D721Med (cell line): ENCODE measurements around the gene CEACAM8.
"Not testable (repeated sequence)": the region's sequence is repeated elsewhere in the genome, so short reads cannot be mapped to it uniquely, and the experiment has no call there.

Experiments
- DNase-seq: peaks from one replicate; pipeline ENCODE4 v3.0.0; 2011; ENCODE audit warnings: low spot score; ENCODE audit not compliant: insufficient read length
- FAIRE-seq: peaks from 2 replicates; lab custom pipeline; 2011; peaks lifted over from hg19 to GRCh38; lab: Jason Lieb, UNC
- TF ChIP-seq, protein P1 (sequence below): IDR thresholded peaks from 2 replicates; pipeline ENCODE4 v1.5.1; 2012; ENCODE audit warnings: mild to moderate bottlenecking, control low read depth; ENCODE audit not compliant: insufficient read depth; ENCODE audit errors: missing control alignments

The CEACAM8 gene

DNA sequence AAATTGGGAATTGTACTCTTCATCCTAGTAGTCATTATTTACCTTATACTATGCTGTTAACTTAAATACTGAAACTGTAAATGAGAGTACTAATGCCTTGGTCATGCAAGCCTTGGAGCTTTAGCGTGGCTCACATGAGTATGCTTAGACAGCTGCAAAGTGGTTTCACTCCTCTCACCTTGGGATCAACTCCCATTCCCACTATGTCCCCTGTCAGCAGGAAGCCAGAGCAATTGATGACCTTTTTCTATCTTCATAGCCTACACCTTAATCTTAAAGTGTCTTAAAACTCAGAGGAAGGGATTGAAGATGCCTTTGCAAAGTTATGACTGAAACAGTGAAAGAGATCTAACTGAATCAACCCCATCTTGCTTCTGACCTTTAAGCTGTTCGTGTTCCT is 33.2 kb upstream of the CEACAM8 start:
- DNase-seq (no peak), FAIRE-seq (no peak)
- TF ChIP-seq, protein P1, sequence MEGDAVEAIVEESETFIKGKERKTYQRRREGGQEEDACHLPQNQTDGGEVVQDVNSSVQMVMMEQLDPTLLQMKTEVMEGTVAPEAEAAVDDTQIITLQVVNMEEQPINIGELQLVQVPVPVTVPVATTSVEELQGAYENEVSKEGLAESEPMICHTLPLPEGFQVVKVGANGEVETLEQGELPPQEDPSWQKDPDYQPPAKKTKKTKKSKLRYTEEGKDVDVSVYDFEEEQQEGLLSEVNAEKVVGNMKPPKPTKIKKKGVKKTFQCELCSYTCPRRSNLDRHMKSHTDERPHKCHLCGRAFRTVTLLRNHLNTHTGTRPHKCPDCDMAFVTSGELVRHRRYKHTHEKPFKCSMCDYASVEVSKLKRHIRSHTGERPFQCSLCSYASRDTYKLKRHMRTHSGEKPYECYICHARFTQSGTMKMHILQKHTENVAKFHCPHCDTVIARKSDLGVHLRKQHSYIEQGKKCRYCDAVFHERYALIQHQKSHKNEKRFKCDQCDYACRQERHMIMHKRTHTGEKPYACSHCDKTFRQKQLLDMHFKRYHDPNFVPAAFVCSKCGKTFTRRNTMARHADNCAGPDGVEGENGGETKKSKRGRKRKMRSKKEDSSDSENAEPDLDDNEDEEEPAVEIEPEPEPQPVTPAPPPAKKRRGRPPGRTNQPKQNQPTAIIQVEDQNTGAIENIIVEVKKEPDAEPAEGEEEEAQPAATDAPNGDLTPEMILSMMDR = no peak

DNA sequence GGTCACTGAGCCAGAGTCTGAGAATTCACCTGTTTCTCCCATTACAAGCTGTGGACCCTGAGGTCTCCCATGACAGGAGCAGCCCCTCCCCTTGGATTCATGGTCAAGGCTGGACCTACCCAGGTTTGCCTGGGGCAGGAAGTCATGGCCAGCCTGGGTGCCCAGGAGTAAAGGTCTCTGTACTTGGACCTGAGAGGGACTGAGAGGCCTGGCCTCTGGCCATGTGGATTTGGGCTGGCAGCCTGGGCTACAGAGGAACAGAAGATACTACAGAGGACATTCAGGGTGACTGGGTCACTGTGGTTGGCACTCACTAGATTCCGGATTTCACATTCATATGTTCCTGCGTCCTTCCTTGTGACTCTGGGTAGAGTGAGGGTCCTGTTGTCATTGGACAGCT is 31.5 kb upstream of the CEACAM8 start:
- no peak for DNase-seq
- FAIRE-seq = no peak
- TF ChIP-seq, protein P1 = no peak

DNA sequence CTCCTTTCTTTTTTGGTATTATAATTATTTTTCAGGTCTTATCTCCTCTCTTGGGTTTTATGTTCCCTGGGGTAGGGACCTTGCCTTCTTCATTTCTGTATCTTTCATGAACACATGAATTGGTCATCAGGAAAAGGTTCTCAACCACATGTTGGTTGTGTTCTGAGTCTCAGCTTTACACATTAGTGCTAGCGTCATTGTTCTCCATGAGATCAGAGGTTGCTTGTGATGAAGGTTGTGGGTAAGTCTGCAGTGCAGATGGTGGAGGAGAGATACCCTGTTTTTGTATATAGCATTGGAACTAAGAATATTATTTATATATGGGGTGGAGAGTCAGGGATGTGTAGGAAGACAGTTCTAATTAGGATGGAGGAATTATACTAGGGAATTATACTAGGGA is 24.5 kb upstream of the CEACAM8 start:
- TF ChIP-seq, protein P1 = no peak
- DNase-seq (no peak), FAIRE-seq (no peak)

DNA sequence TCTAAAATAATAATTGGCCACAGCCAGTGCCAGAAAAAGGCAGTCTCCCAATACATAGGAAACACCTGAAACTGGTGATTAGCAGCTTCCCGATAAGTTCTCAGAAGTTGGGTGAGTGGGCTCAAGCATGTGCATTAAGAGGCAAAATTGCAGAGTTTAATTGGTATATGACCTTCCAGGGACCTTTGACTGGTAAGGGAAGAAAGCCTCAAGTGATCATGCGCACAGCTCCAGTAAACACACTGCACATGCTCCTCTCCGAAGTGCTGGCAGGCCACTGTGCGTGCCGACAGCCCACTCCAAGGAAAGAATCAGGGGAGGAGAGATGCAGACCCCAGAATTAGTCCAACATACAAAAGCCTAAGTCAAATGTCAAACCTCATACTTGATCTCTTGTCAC is 18.9 kb upstream of the CEACAM8 start:
- FAIRE-seq (no peak), DNase-seq (no peak)
- TF ChIP-seq, protein P1 = no peak

DNA sequence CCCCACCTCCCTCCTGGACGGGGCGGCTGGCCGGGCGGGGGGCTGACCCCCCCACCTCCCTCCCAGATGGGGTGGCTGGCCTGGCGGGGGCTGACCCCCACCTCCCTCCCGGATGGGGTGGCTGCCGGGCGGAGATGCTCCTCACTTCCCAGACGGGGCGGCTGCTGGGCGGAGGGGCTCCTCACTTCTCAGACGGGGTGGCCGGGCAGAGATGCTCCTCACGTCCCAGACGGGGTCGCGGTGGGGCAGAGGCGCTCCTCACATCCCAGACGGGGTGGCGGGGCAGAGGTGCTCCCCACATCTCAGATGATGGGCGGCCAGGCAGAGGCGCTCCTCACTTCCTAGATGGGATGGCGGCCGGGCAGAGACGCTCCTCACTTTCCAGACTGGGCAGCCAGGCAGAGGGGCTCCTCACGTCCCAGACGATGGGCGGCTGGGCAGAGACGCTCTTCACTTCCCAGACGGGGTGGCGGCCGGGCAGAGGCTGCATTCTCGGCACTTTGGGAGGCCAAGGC is 15.7 kb upstream of the CEACAM8 start:
- not testable (repeated sequence) for FAIRE-seq, DNase-seq

DNA sequence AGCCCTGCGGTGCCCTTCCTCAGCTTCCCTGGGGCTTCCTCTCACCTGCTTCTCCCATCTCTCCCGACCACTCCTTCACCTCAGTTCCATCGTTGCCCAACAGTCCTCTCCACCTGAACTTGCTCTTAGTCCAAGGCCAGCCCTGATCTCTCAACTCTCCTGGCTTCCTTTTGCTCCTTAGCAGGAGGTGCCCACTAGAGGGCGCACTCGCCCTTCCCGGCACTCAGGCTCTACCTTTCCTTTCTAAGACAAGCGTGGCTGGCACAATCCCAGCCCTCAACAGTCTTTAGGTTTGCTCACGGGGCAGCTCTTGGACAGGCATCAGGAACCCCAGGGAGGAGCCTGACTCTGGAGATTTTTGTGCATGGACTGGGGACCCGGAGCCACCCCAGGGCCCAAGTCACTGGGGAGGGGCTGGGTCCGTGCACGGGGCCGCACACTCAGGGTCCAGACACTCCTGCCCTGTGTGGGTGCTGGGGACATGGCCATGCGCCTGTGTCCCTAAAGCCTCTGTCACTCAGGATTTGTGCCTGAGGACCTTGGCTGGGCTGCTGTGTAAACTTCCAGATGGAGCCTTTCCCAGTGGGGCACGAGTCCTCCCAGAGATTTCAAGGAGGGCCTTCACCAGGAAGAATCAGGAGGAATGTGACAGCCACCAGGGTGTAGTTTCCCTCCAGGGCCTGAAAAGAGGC is 12.1 kb upstream of the CEACAM8 start:
- no peak for FAIRE-seq
- TF ChIP-seq, protein P1 = peak; percentile 80
- no peak for DNase-seq

DNA sequence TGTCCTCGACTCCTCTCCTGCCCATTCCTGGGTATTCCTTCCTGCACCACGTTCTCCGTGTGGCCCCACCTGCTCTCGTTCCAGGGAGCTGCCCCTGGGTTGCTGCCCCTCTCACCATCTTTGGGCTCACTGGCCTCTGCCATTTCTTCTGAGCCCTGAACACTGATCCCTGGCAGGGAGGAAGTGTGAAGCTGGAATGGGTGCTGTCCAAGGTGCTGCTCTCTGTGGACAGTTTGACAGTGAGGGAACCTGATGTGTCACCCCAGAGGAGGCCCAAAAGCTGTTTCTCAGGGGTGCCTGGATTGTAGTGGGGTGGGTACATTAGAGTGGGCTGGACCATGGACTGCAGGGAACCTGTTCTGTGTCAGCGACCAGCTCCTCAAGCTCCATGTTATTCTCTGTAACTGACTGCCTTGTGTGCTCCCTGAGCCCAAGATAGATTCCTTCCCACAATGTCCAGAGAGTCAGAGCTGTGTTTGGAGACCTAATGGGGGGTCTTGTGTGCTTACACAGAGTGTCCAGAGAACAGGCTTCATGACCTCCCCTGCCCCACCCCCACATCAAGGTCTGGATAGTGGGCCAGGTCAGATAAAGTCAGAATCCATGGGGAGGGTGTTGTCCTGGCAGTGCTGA is 7.2 kb upstream of the CEACAM8 start:
- no peak for FAIRE-seq
- TF ChIP-seq, protein P1 = no peak
- DNase-seq = no peak
